IMR-90 (cell line): ENCODE measurements around the gene PIK3CB. TPM values are rescaled to one million over a fixed set of nuclear protein-coding genes. Genes with fewer than 3 reads are reported as not detected.

Experiments used
- ATAC-seq: fragments of 200-7000 bp; cut with Tn5 transposase; 2 replicates; pipeline ENCODE4 v1.9.1; 2020; ENCODE audit warnings: low read depth, mild to moderate bottlenecking, moderate library complexity
- BruUV-seq: library from RNA; stranded (reverse); fragments of 400-500 nt; replicated peaks from 2 replicates; lab custom pipeline; 2021; lab: Mats Ljungman, UMichigan
- CTCF ChIA-PET: fragments of 300-600 bp; formaldehyde crosslinking; extraction: SDS; loops from one replicate; lab custom pipeline; 2021; ENCODE audit warnings: antibody characterized with exemption; lab: Yijun Ruan, JAX
- POLR2A ChIA-PET: fragments of 300-600 bp; sonication (Branson Sonifier 250); formaldehyde crosslinking; loops from one replicate; lab custom pipeline; 2022; ENCODE audit warnings: antibody characterized with exemption; ENCODE audit not compliant: unreplicated experiment; lab: Charles Lee
- DNase-seq: peaks from one replicate; pipeline ENCODE4 v3.0.0; 2013
- H2AFZ ChIP-seq: replicated peaks from 2 replicates; pipeline ENCODE3; 2013; ENCODE audit warnings: low read length, mild to moderate bottlenecking; ENCODE audit not compliant: poor library complexity
- H2AK5ac ChIP-seq: 2 replicates; pipeline ENCODE4 v1.6.1; 2013; ENCODE audit warnings: low read depth, low read length, inconsistent platforms
- H2AK9ac ChIP-seq: replicated peaks from 2 replicates; pipeline ENCODE3; 2013; ENCODE audit warnings: mild to moderate bottlenecking, low read depth, low read length, moderate library complexity; ENCODE audit not compliant: poor library complexity
- H2BK120ac ChIP-seq: 2 replicates; pipeline ENCODE4 v1.6.1; 2013; ENCODE audit warnings: low read depth, low read length, inconsistent platforms
- H2BK15ac ChIP-seq: 3 replicates; pipeline ENCODE4 v1.6.1; 2013; ENCODE audit warnings: low read depth, low read length, inconsistent platforms
- H2BK20ac ChIP-seq: 2 replicates; pipeline ENCODE4 v1.6.1; 2013; ENCODE audit warnings: low read depth, mild to moderate bottlenecking, inconsistent platforms, low read length, moderate library complexity
- H2BK5ac ChIP-seq: 2 replicates; pipeline ENCODE4 v1.6.1; 2013; ENCODE audit warnings: mild to moderate bottlenecking, low read depth, low read length, inconsistent platforms; ENCODE audit not compliant: poor library complexity, severe bottlenecking
- H3K14ac ChIP-seq: replicated peaks from 2 replicates; pipeline ENCODE4 v1.6.1; 2013; ENCODE audit warnings: low read depth, low read length, inconsistent platforms
- H3K18ac ChIP-seq: 2 replicates; pipeline ENCODE4 v1.6.1; 2013; ENCODE audit warnings: low read depth, low read length, control low read depth
- H3K23ac ChIP-seq: 2 replicates; pipeline ENCODE4 v1.6.1; 2013; ENCODE audit warnings: low read depth, low read length, inconsistent platforms
- H3K27ac ChIP-seq: 2 replicates; pipeline ENCODE4 v1.5.1; 2013; ENCODE audit warnings: mild to moderate bottlenecking, control low read depth, low read length; ENCODE audit not compliant: insufficient read depth
- H3K27me3 ChIP-seq: 2 replicates; pipeline ENCODE4 v1.6.1; 2013; ENCODE audit warnings: low read length; ENCODE audit not compliant: control insufficient read depth, insufficient read depth
- H3K36me3 ChIP-seq: 2 replicates; pipeline ENCODE4 v1.6.1; 2013; ENCODE audit warnings: low read length, mixed read lengths; ENCODE audit not compliant: control insufficient read depth, insufficient read depth
- H3K4ac ChIP-seq: 2 replicates; pipeline ENCODE4 v1.6.1; 2013; ENCODE audit warnings: low read depth, low read length, inconsistent platforms
- H3K4me1 ChIP-seq: 2 replicates; pipeline ENCODE4 v1.6.1; 2013; ENCODE audit warnings: low read length, mixed read lengths; ENCODE audit not compliant: control insufficient read depth, insufficient read depth
- H3K4me2 ChIP-seq: 2 replicates; pipeline ENCODE4 v1.6.1; 2013; ENCODE audit warnings: low read depth, mild to moderate bottlenecking, control low read depth, low read length, moderate library complexity
- H3K4me3 ChIP-seq: 2 replicates; pipeline ENCODE4 v1.5.1; 2013; ENCODE audit warnings: low read depth, mild to moderate bottlenecking, control low read depth, low read length, moderate library complexity; ENCODE audit not compliant: insufficient read depth
- H3K56ac ChIP-seq: 2 replicates; pipeline ENCODE4 v1.6.1; 2013; ENCODE audit warnings: low read length, inconsistent platforms; ENCODE audit not compliant: insufficient read depth; ENCODE audit errors: extremely low read depth
- H3K79me1 ChIP-seq, 2 experiments: 2 replicates each; pipeline ENCODE4 v1.6.1; 2013; ENCODE audit warnings: low read length in 2 of 2, inconsistent platforms in 1 of 2, low read depth in 1 of 2
- H3K9ac ChIP-seq: 2 replicates; pipeline ENCODE4 v1.6.1; 2013; ENCODE audit warnings: low read depth, low read length, control low read depth
- H3K9me1 ChIP-seq: 2 replicates; pipeline ENCODE4 v1.6.1; 2013; ENCODE audit warnings: low read length, inconsistent platforms; ENCODE audit not compliant: insufficient read depth
- H3K9me3 ChIP-seq: 2 replicates; pipeline ENCODE4 v1.6.1; 2013; ENCODE audit warnings: low read length; ENCODE audit not compliant: control insufficient read depth, insufficient read depth
- H4K20me1 ChIP-seq: 2 replicates; pipeline ENCODE4 v1.6.1; 2013; ENCODE audit warnings: low read length, inconsistent platforms; ENCODE audit not compliant: insufficient read depth
- H4K5ac ChIP-seq: 2 replicates; pipeline ENCODE4 v1.6.1; 2013; ENCODE audit warnings: mild to moderate bottlenecking, low read depth, low read length, control low read depth
- H4K8ac ChIP-seq, 2 experiments: 2 replicates each; pipeline ENCODE4 v1.6.1; 2013; ENCODE audit warnings: low read depth in 2 of 2, low read length in 2 of 2, control low read depth in 1 of 2, inconsistent platforms in 1 of 2
- H4K91ac ChIP-seq: 2 replicates; pipeline ENCODE4 v1.6.1; 2013; ENCODE audit warnings: low read depth, low read length, inconsistent platforms; ENCODE audit not compliant: insufficient read depth
- BHLHE40 ChIP-seq: fragments of 150-350 bp; IDR thresholded peaks from 2 replicates; pipeline ENCODE4 v1.6.1; 2016; ENCODE audit warnings: mild to moderate bottlenecking, low read depth, low read length
- CEBPB ChIP-seq: IDR thresholded peaks from 2 replicates; pipeline ENCODE4 v1.6.1; 2012; ENCODE audit warnings: low read depth, low read length, improper control_type of control experiment
- CHD1 ChIP-seq: IDR thresholded peaks from 2 replicates; pipeline ENCODE4 v1.6.1; 2012; ENCODE audit warnings: low read depth, low read length, improper control_type of control experiment
- FOS ChIP-seq: fragments of 150-350 bp; IDR thresholded peaks from 2 replicates; pipeline ENCODE4 v1.6.1; 2016; ENCODE audit warnings: low read depth, low read length
- MAFK ChIP-seq: IDR thresholded peaks from 2 replicates; pipeline ENCODE4 v1.6.1; 2012; ENCODE audit warnings: low read depth, low read length, improper control_type of control experiment
- MAZ ChIP-seq: IDR thresholded peaks from 2 replicates; pipeline ENCODE4 v1.6.1; 2012; ENCODE audit warnings: low read depth, mild to moderate bottlenecking, low read length, improper control_type of control experiment, moderate library complexity, borderline replicate concordance
- MXI1 ChIP-seq: IDR thresholded peaks from 2 replicates; pipeline ENCODE4 v1.6.1; 2012; ENCODE audit warnings: low read depth, mild to moderate bottlenecking, low read length, moderate library complexity, borderline replicate concordance
- NFE2L2 ChIP-seq: fragments of 150-350 bp; IDR thresholded peaks from 2 replicates; pipeline ENCODE4 v1.6.1; 2016; ENCODE audit warnings: low read depth, mild to moderate bottlenecking, low read length
- POLR2A ChIP-seq: IDR thresholded peaks from 2 replicates; pipeline ENCODE4 v1.6.1; 2012; ENCODE audit warnings: mild to moderate bottlenecking, low read depth, low read length
- RAD21 ChIP-seq: IDR thresholded peaks from 2 replicates; pipeline ENCODE4 v1.6.1; 2012; ENCODE audit warnings: low read length, improper control_type of control experiment
- RCOR1 ChIP-seq: IDR thresholded peaks from 2 replicates; pipeline ENCODE4 v1.6.1; 2012; ENCODE audit warnings: mild to moderate bottlenecking, low read length, improper control_type of control experiment; ENCODE audit not compliant: insufficient replicate concordance
- RFX5 ChIP-seq: IDR thresholded peaks from 2 replicates; pipeline ENCODE4 v1.8.0; 2012; ENCODE audit warnings: low read depth, mild to moderate bottlenecking, low read length, moderate library complexity
- SMC3 ChIP-seq: fragments of 150-350 bp; IDR thresholded peaks from 2 replicates; pipeline ENCODE4 v1.6.1; 2016; ENCODE audit warnings: low read depth, mild to moderate bottlenecking, antibody characterized with exemption, low read length, moderate library complexity
- WGBS, 2 experiments: methylation state at CpG; one replicate each; pipeline versions ENCODE4 v1.1.5 to v1.1.7; 2013; ENCODE audit warnings: missing lambda C conversion rate in 2 of 2; ENCODE audit not compliant: insufficient read length in 1 of 2; ENCODE audit errors: extremely low coverage in 2 of 2; 5-methylcytosine and 5-hydroxymethylcytosine counted together
- dilution Hi-C: fragments of 300-500 bp; cut with HindIII; formaldehyde crosslinking; loops from one replicate; pipeline ENCODE4 v1.14.3; 2018; ENCODE audit warnings: low sequenced_read_pairs; ENCODE audit not compliant: unreplicated experiment
- in situ Hi-C: fragments of 300-500 bp; cut with MboI; formaldehyde crosslinking; loops from 3 replicates; pipeline ENCODE4 v1.14.3; 2019; ENCODE audit warnings: low sequenced_read_pairs, inconsistent platforms, mixed read lengths
- intact Hi-C: fragments of 100-400 bp; cut with micrococcal nuclease; formaldehyde crosslinking; loops from 2 replicates; pipeline ENCODE4 v1.10.0; 2022
- polyA plus RNA-seq, 3 experiments: library from polyadenylated mRNA; depleted of rRNA; stranded (reverse); fragments of >200 nt; gene quantifications; 2 replicates each; pipeline ENCODE4 v1.2.3, GENCODE V29; 2012; ENCODE audit warnings: low replicate concordance in 1 of 3
- total RNA-seq: library from RNA; depleted of rRNA; stranded (reverse); fragments of >200 nt; gene quantifications from 2 replicates; pipeline ENCODE4 v1.2.3, GENCODE V29; 2012
- TF ChIP-seq, protein P1 (sequence below): fragments of 150-350 bp; IDR thresholded peaks from 2 replicates; pipeline ENCODE4 v1.6.1; 2016; ENCODE audit warnings: low read depth, mild to moderate bottlenecking, low read length, moderate library complexity, borderline replicate concordance
- TF ChIP-seq, protein P2 (sequence below): conservative IDR thresholded peaks from 2 replicates; pipeline ENCODE4 v1.5.1; 2012; ENCODE audit warnings: mild to moderate bottlenecking, low read depth, low read length, improper control_type of control experiment
- TF ChIP-seq, protein P3 (sequence below): fragments of 150-350 bp; IDR thresholded peaks from 2 replicates; pipeline ENCODE4 v1.6.1; 2017; ENCODE audit warnings: mild to moderate bottlenecking, antibody characterized with exemption, low read length, low read depth

PIK3CB gene
- total and polyA plus RNA-seq, 2 of the 4 experiments (the other 2 are of a cell fraction): 6.3 to 6.8 TPM

DNA sequence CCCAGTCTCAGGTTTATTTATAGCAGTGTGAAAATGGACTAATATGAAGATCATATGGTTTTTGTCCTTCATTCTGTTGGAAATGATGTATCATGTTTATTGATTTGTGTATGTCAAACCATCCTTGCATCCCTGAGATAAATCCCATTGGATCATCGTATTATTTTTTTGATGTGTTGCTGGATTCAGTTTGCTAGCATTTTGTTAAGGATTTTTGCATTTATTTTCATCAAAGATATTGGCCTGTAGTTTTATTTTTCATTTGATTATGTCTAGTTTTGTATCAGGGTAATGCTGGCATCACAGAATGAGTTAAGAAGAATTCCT lies 191.8 kb downstream of the PIK3CB start:
- H3K4me1 ChIP-seq: no peaks in the 10 kb centered on the region
- no peaks in the 10 kb centered on the region for H3K9me1 ChIP-seq
- intact Hi-C loops: no loop called here
- H2AK5ac ChIP-seq: no peak overlapping the region
- DNase-seq: no peak
- no peak overlapping the region for H2BK15ac ChIP-seq
- no peak overlapping the region for H2BK5ac ChIP-seq
- H2BK20ac ChIP-seq: no peak overlapping the region
- H3K27me3 ChIP-seq: no peaks in the 10 kb centered on the region
- H3K4ac ChIP-seq: no peak overlapping the region
- no peak overlapping the region for H2AK9ac ChIP-seq
- no peak overlapping the region for H3K56ac ChIP-seq
- in situ Hi-C loops: no loop called here
- H3K23ac ChIP-seq: no peak overlapping the region
- H4K20me1 ChIP-seq: no peaks in the 10 kb centered on the region
- no TSS peak for BruUV-seq
- no peak overlapping the region for H4K91ac ChIP-seq
- WGBS, 2 experiments: no CpG with 5 or more reads among the region's 1 CpG
- no peaks in the 10 kb centered on the region for H3K79me1 ChIP-seq
- H4K5ac ChIP-seq: no peak overlapping the region
- no peak overlapping the region for H3K4me3 ChIP-seq
- H3K9ac ChIP-seq: no peak overlapping the region
- no peak overlapping the region for H3K4me2 ChIP-seq
- H3K36me3 ChIP-seq: no peaks in the 10 kb centered on the region
- POLR2A ChIA-PET: no interaction called here
- no peak overlapping the region for H3K18ac ChIP-seq
- ATAC-seq: no peak
- no peak overlapping the region for H3K27ac ChIP-seq
- H2AFZ ChIP-seq: no peak overlapping the region
- H3K9me3 ChIP-seq: peaks cover 11% of the 10 kb centered on the region
- H4K8ac ChIP-seq: no peak overlapping the region
- dilution Hi-C loops: no loop called here
- no peak overlapping the region for H3K14ac ChIP-seq
- CTCF ChIA-PET: no interaction called here
- H2BK120ac ChIP-seq: no peak overlapping the region
- TF ChIP-seq MAZ: no peak
- TF ChIP-seq MXI1: no peak
- no peak for TF ChIP-seq RCOR1
- TF ChIP-seq SMC3: no peak
- TF ChIP-seq RFX5: no peak
- TF ChIP-seq, protein P1, sequence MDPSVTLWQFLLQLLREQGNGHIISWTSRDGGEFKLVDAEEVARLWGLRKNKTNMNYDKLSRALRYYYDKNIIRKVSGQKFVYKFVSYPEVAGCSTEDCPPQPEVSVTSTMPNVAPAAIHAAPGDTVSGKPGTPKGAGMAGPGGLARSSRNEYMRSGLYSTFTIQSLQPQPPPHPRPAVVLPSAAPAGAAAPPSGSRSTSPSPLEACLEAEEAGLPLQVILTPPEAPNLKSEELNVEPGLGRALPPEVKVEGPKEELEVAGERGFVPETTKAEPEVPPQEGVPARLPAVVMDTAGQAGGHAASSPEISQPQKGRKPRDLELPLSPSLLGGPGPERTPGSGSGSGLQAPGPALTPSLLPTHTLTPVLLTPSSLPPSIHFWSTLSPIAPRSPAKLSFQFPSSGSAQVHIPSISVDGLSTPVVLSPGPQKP: no peak
- TF ChIP-seq RAD21: no peak
- no peak for TF ChIP-seq POLR2A
- TF ChIP-seq CEBPB: no peak
- TF ChIP-seq, protein P2, sequence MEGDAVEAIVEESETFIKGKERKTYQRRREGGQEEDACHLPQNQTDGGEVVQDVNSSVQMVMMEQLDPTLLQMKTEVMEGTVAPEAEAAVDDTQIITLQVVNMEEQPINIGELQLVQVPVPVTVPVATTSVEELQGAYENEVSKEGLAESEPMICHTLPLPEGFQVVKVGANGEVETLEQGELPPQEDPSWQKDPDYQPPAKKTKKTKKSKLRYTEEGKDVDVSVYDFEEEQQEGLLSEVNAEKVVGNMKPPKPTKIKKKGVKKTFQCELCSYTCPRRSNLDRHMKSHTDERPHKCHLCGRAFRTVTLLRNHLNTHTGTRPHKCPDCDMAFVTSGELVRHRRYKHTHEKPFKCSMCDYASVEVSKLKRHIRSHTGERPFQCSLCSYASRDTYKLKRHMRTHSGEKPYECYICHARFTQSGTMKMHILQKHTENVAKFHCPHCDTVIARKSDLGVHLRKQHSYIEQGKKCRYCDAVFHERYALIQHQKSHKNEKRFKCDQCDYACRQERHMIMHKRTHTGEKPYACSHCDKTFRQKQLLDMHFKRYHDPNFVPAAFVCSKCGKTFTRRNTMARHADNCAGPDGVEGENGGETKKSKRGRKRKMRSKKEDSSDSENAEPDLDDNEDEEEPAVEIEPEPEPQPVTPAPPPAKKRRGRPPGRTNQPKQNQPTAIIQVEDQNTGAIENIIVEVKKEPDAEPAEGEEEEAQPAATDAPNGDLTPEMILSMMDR: no peak
- TF ChIP-seq MAFK: no peak
- TF ChIP-seq, protein P3, sequence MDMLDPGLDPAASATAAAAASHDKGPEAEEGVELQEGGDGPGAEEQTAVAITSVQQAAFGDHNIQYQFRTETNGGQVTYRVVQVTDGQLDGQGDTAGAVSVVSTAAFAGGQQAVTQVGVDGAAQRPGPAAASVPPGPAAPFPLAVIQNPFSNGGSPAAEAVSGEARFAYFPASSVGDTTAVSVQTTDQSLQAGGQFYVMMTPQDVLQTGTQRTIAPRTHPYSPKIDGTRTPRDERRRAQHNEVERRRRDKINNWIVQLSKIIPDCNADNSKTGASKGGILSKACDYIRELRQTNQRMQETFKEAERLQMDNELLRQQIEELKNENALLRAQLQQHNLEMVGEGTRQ: no peak
- TF ChIP-seq CHD1: no peak
- TF ChIP-seq FOS: no peak
- TF ChIP-seq NFE2L2: no peak
- TF ChIP-seq BHLHE40: no peak
